ENCODE results near the gene SEMA7A. TPM values are rescaled to one million over a fixed set of nuclear protein-coding genes. Genes with fewer than 3 reads are reported as not detected.

SEMA7A gene
- total and polyA plus RNA-seq, 2 of the 4 experiments (the other 2 are of a cell fraction), result 30.5 to 87.3 TPM

DNA sequence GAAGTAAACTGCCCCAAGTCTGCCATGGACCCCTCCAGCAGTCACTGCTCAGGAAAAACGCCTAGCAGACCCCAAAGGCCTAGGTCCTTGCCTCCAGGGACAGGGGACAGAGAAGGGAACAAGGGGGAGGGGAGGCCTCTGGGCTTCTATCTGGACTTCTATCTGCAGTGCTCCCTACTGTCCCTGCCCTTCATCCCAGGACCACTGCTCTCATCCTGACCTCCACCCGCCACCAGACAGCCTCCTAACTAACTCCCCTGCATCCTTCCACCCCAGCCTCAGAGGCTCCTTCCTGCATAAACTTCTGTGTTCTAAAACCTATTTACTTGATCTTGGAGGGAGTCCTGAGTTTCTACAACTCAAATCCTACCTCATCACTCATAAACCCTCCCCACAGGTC is 25.4 kb downstream of the SEMA7A start:
- Histone ChIP-seq H3K4me2 (ENCODE audit: low read depth, low read length) (no peak overlapping the region), H2BK15ac (ENCODE audit: low read depth, low read length) (peak overlapping the region; percentile 65; the same call in 2 of the 3 replicates), H3K9me1 (ENCODE audit: insufficient read depth, low read length) (peaks cover 38% of the 10 kb centered on the region), H2AK9ac (replicated peaks; ENCODE audit: low read depth, low read length, poor library complexity) (peak overlapping the region; percentile 98), H3K18ac (ENCODE audit: low read depth, low read length) (no peak overlapping the region), H3K14ac (replicated peaks; ENCODE audit: low read depth, low read length) (peak overlapping the region; percentile 85), H3K56ac (ENCODE audit: extremely low read depth, insufficient read depth, low read length) (no peak overlapping the region), H3K4ac (ENCODE audit: low read depth, low read length) (peak overlapping the region; percentile 96), H2BK5ac (ENCODE audit: low read depth, low read length, poor library complexity, severe bottlenecking) (peak overlapping the region; percentile 87), H4K20me1 (ENCODE audit: insufficient read depth, low read length) (no peaks in the 10 kb centered on the region), H3K23ac (ENCODE audit: low read depth, low read length) (peak overlapping the region; percentile 12; the same call in 1 of the 2 replicates), H3K27me3 (ENCODE audit: control insufficient read depth, insufficient read depth, low read length) (no peaks in the 10 kb centered on the region), H3K79me1 (ENCODE audit: low read depth in 1 of 2, low read length in 2 of 2) (peaks cover 0 to 36% of the 10 kb centered on the region in 2 experiments; a peak in 2 of 4 replicates), H2BK120ac (ENCODE audit: low read depth, low read length) (peak overlapping the region; percentile 95), H3K4me1 (ENCODE audit: control insufficient read depth, insufficient read depth, low read length) (peaks cover 22% of the 10 kb centered on the region), H3K9me3 (ENCODE audit: control insufficient read depth, insufficient read depth, low read length) (no peaks in the 10 kb centered on the region), H2AFZ (replicated peaks; ENCODE audit: low read length, poor library complexity) (peak overlapping the region; percentile 56), H2AK5ac (ENCODE audit: low read depth, low read length) (peak overlapping the region; percentile 92), H3K36me3 (ENCODE audit: control insufficient read depth, insufficient read depth, low read length) (peaks cover 5% of the 10 kb centered on the region; the same call in 1 of the 2 replicates), H3K4me3 (ENCODE audit: insufficient read depth, low read depth, low read length) (no peak overlapping the region), H4K91ac (ENCODE audit: insufficient read depth, low read depth, low read length) (peak overlapping the region; percentile 99), H3K9ac (ENCODE audit: low read depth, low read length) (no peak overlapping the region), H4K5ac (ENCODE audit: low read depth, low read length) (peak overlapping the region; percentile 12; the same call in 1 of the 2 replicates), H2BK20ac (ENCODE audit: low read depth, low read length) (peak overlapping the region; percentile 92), H3K27ac (ENCODE audit: insufficient read depth, low read length) (peak overlapping the region; percentile 12; the same call in 1 of the 2 replicates), H4K8ac (ENCODE audit: low read depth in 2 of 2, low read length in 2 of 2) (peak overlapping the region; percentile 90 to 95; a peak in 3 of 4 replicates)
- POLR2A ChIA-PET (ENCODE audit: unreplicated experiment), result no interaction called here
- CTCF ChIA-PET, result no interaction called here
- ATAC-seq (ENCODE audit: low read depth), result no peak
- TF ChIP-seq CEBPB (IDR thresholded peaks at IDR 0.05; ENCODE audit: low read depth, low read length) (no peak), MXI1 (IDR thresholded peaks at IDR 0.05; ENCODE audit: borderline replicate concordance, low read depth, low read length) (no peak), NFE2L2 (IDR thresholded peaks at IDR 0.05; ENCODE audit: low read depth, low read length) (no peak), USF2 (IDR thresholded peaks at IDR 0.05; ENCODE audit: low read depth, low read length) (no peak), POLR2A (IDR thresholded peaks at IDR 0.05; ENCODE audit: low read depth, low read length) (no peak), MAZ (IDR thresholded peaks at IDR 0.05; ENCODE audit: borderline replicate concordance, low read depth, low read length) (no peak)
- DNase-seq, result no peak
- dilution Hi-C loops (cut with HindIII; ENCODE audit: low sequenced_read_pairs, unreplicated experiment) (no loop called here), in situ Hi-C loops (cut with MboI; ENCODE audit: low sequenced_read_pairs) (no loop called here), intact Hi-C loops (cut with micrococcal nuclease) (no loop called here)
- BruUV-seq (replicated peaks), result no TSS peak
- WGBS, 2 experiments (ENCODE audit: extremely low coverage in 2 of 2, insufficient read length in 1 of 2), result no CpG with 5 or more reads among the region's 2 CpGs
